ENCODE data around the gene LAMA3. TPM values are rescaled to one million over a fixed set of nuclear protein-coding genes. Genes with fewer than 3 reads are reported as not detected.

Gene LAMA3
- total RNA-seq, 1 donor from 2014 or later: 3.5 TPM

GRCh38 chr18:23939896-23940295, 250.6 kb downstream of the LAMA3 start:
- H3K27ac ChIP-seq (replicated peaks): no peak overlapping the region
- intact Hi-C loops (cut with micrococcal nuclease): no loop called here
- no peaks in the 10 kb centered on the region for H3K27me3 ChIP-seq (ENCODE audit: low read depth)
- DNase-seq: no peak
- no peak overlapping the region for H3K4me3 ChIP-seq
- H3K4me1 ChIP-seq: peaks cover 15% of the 10 kb centered on the region
- no peaks in the 10 kb centered on the region for H3K9me3 ChIP-seq (replicated peaks)
- no peaks in the 10 kb centered on the region for H3K36me3 ChIP-seq
- TF ChIP-seq CTCF (IDR thresholded peaks at IDR 0.05; ENCODE audit: borderline replicate concordance): no peak

DNA sequence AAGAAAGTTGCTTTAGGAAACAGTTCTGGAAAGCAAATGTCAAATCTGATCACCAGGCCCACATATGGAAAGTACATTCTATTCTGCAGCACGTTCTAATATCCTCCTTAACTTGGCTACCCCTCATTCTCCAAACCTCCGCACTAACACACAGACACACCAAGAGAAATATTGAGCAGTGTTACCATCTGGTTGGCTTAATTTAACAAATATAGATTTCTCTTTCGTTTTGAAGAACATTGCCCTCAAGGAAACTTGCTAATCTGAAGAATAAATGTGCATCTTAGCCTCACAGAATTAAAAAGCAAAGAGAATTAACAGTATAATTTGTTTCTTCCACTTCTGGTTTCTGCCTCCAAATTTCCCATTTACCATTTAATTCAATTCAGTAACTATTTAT, 252.5 kb downstream of the LAMA3 start:
- no peaks in the 10 kb centered on the region for H3K27me3 ChIP-seq (ENCODE audit: low read depth)
- H3K36me3 ChIP-seq: no peaks in the 10 kb centered on the region
- TF ChIP-seq CTCF (IDR thresholded peaks at IDR 0.05; ENCODE audit: borderline replicate concordance): no peak
- no peak for DNase-seq
- no peak overlapping the region for H3K4me3 ChIP-seq
- H3K9me3 ChIP-seq (replicated peaks): no peaks in the 10 kb centered on the region
- intact Hi-C loops (cut with micrococcal nuclease): no loop called here
- no peak overlapping the region for H3K27ac ChIP-seq (replicated peaks)
- H3K4me1 ChIP-seq: peaks cover 15% of the 10 kb centered on the region

- H3K4me3 ChIP-seq: no peak overlapping the region
- no peaks in the 10 kb centered on the region for H3K36me3 ChIP-seq
- intact Hi-C loops (cut with micrococcal nuclease): no loop called here
- TF ChIP-seq CTCF (IDR thresholded peaks at IDR 0.05; ENCODE audit: borderline replicate concordance): no peak
- no peaks in the 10 kb centered on the region for H3K9me3 ChIP-seq (replicated peaks)
- H3K27me3 ChIP-seq (ENCODE audit: low read depth): no peaks in the 10 kb centered on the region
- H3K4me1 ChIP-seq: peaks cover 15% of the 10 kb centered on the region
- DNase-seq: no peak
- H3K27ac ChIP-seq (replicated peaks): no peak overlapping the region
Observed at GRCh38 chr18:23943104-23943503, 253.9 kb downstream of the LAMA3 start.

- no peak for DNase-seq
- intact Hi-C loops (cut with micrococcal nuclease): no loop called here
- no peak overlapping the region for H3K27ac ChIP-seq (replicated peaks)
Observed at GRCh38 chr18:23943903-23944624, 254.8 kb downstream of the LAMA3 start.

DNA sequence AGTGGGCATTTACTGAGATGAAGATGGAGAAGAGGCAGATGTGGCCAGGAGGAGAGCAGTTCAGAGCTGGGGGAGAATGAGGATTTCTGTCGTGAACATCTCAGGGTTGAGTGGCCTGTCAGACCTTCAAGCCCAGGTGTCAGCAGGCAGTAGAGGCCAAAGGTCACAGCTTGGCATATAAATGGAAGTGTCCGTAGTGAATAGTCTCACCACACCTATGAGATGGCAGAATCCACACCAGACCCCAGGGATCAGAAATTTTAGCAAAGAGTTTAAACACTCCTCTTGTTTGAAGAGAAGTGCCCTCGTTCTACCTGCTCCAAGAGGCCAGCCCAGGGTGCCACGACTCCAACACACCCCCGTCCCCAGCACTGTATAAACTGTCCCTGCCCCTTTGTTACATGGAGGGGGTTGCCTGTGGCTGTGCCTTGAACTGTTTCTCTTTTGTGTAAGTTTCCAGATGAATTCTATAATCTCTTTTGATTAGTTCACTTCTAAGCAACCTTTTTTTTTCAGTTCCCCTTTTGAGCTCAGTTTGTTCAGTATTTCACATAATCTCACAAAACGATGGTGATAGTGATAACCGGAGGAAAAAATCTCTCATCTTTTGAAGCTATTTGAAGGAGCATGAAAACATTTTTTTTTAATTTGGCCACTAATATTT, 256.3 kb downstream of the LAMA3 start:
- intact Hi-C loops (cut with micrococcal nuclease): no loop called here
- no peak for TF ChIP-seq CTCF (IDR thresholded peaks at IDR 0.05; ENCODE audit: borderline replicate concordance)
- no peak overlapping the region for H3K27ac ChIP-seq (replicated peaks)
- no peak overlapping the region for H3K4me3 ChIP-seq
- H3K27me3 ChIP-seq (ENCODE audit: low read depth): no peaks in the 10 kb centered on the region
- no peaks in the 10 kb centered on the region for H3K4me1 ChIP-seq
- H3K9me3 ChIP-seq (replicated peaks): no peaks in the 10 kb centered on the region
- DNase-seq: no peak
- no peaks in the 10 kb centered on the region for H3K36me3 ChIP-seq

More at GRCh38 chr18:23943903-23944624, 254.8 kb downstream of the LAMA3 start:
- Histone ChIP-seq H3K4me1 (peaks cover 8% of the 10 kb centered on the region), H3K9me3 (replicated peaks) (no peaks in the 10 kb centered on the region), H3K27me3 (ENCODE audit: low read depth) (no peaks in the 10 kb centered on the region), H3K36me3 (no peaks in the 10 kb centered on the region), H3K4me3 (no peak overlapping the region)
- TF ChIP-seq CTCF (IDR thresholded peaks at IDR 0.05; ENCODE audit: borderline replicate concordance): no peak
